Measurements from ENCODE around the gene ATXN3L. TPM values are rescaled to one million over a fixed set of nuclear protein-coding genes. Genes with fewer than 3 reads are reported as not detected.
"Not testable (repeated sequence)": the region's sequence is repeated elsewhere in the genome, so short reads cannot be mapped to it uniquely, and the experiment has no call there.

Gene ATXN3L
- total and polyA plus RNA-seq, 10 of the 15 experiments (the other 5 are each of a cell fraction or from before 2014, with no cell fraction given): not detected

GRCh38 chrX:13303248-13303647, 16.6 kb downstream of the ATXN3L start:
- WGBS (ENCODE audit: insufficient coverage, insufficient replicate concordance, low lambda C conversion rate, missing lambda C conversion rate): 0% methylated on average over 2 of the region's 2 CpGs
- DNase-seq (ENCODE audit: low read depth, low spot score); H2AFZ ChIP-seq (ENCODE audit: control insufficient read depth, low read depth, low read length); H3K4me3 ChIP-seq; H4K20me1 ChIP-seq (ENCODE audit: control insufficient read depth, insufficient read depth); in situ Hi-C loops (cut with MboI); H3K79me2 ChIP-seq (ENCODE audit: control insufficient read depth, insufficient read depth, low read length); ATAC-seq; H3K9me3 ChIP-seq (replicated peaks; ENCODE audit: control insufficient read depth, insufficient read depth, low read length); H3K36me3 ChIP-seq (ENCODE audit: control insufficient read depth in 2 of 2, insufficient read depth in 2 of 2, low read length in 1 of 2); H3K27me3 ChIP-seq (replicated peaks in 1 of 2; ENCODE audit: control insufficient read depth in 2 of 2, insufficient read depth in 2 of 2, low read length in 1 of 2); BruUV-seq (replicated peaks); H3K27ac ChIP-seq (ENCODE audit: control insufficient read depth, insufficient read depth); H3K4me2 ChIP-seq (ENCODE audit: control insufficient read depth, insufficient read depth); H3K4me1 ChIP-seq (ENCODE audit: control insufficient read depth, insufficient read depth, low read length); H3K9ac ChIP-seq (ENCODE audit: control insufficient read depth, insufficient read depth, low read length); intact Hi-C loops (cut with micrococcal nuclease; ENCODE audit: unreplicated experiment); FAIRE-seq: not testable (repeated sequence)
- RAD21 ChIA-PET (ENCODE audit: unreplicated experiment): interaction anchor here (1.5 to 1.8 kb wide), 2 partner anchors 46 to 216 kb away, joined by 3 to 7 read pairs; no protein-coding TSS in a partner anchor
- POLR2A ChIA-PET: interaction anchor here (0.5 to 0.8 kb wide), 2 partner anchors 10 to 221 kb away, joined by 3 read pairs; no protein-coding TSS in a partner anchor
- SMC1A ChIA-PET (ENCODE audit: uncharacterized antibody, unreplicated experiment): interaction anchor here (1.1 to 2.4 kb wide), 4 partner anchors 40 to 216 kb away, joined by 3 to 7 read pairs (median 6); no protein-coding TSS in a partner anchor
- TF ChIP-seq ZNF687 (IDR thresholded peaks at IDR 0.05) (0 out of 2 replicates have a peak, but pooled peaks have one; percentile 3), MEF2B (IDR thresholded peaks at IDR 0.05; ENCODE audit: partially characterized antibody, poor library complexity, severe bottlenecking) (peak; percentile 89)
- CTCF ChIA-PET: interaction anchor here (0.8 to 2.0 kb wide), 2 partner anchors 20 to 356 kb away, joined by 4 to 5 read pairs; no protein-coding TSS in a partner anchor
